ENCODE measurements around the gene RAB3C.
"Not testable (repeated sequence)": the region's sequence is repeated elsewhere in the genome, so short reads cannot be mapped to it uniquely, and the experiment has no call there.

Gene RAB3C

GRCh38 chr5:58548068-58548467, 34.8 kb upstream of the RAB3C start:
- no peak overlapping the region for H3K4me3 ChIP-seq (ENCODE audit: low read depth, low read length)
- DNase-seq (ENCODE audit: low read depth), result no peak
- TF ChIP-seq CTCF (conservative IDR thresholded peaks at IDR 0.05; ENCODE audit: low read depth, low read length), result no peak

- DNase-seq (ENCODE audit: low read depth), result no peak
- no peak overlapping the region for H3K4me3 ChIP-seq (ENCODE audit: low read depth, low read length)
- TF ChIP-seq CTCF (conservative IDR thresholded peaks at IDR 0.05; ENCODE audit: low read depth, low read length), result no peak
Observed at GRCh38 chr5:58551492-58551891, 31.4 kb upstream of the RAB3C start.

DNA sequence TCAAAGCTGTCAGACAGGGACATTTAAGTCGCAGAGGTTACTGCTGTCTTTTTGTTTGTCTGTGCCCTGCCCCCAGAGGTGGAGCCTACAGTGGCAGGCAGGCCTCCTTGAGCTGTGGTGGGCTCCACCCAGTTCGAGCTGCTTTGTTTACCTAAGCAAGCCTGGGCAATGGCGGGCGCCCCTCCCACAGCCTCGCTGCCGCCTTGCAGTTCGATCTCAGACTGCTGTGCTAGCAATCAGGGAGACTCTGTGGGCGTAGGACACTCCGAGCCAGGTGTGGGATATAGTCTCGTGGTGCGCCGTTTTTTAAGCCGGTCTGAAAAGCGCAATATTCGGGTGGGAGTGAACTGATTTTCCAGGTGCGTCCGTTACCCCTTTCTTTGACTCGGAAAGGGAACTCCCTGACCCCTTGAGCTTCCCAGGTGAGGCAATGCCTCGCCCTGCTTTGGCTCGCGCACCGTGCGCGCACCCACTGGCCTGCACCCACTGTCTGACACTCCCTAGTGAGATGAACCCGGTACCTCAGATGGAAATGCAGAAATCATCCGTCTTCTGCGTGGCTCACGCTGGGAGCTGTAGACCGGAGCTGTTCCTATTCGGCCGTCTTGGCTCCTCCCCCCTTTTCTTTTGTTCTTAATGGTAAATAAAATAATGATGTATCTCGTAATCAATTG, 25.1 kb upstream of the RAB3C start:
- H3K4me3 ChIP-seq (ENCODE audit: low read depth, low read length); DNase-seq (ENCODE audit: low read depth): not testable (repeated sequence)

GRCh38 chr5:58563016-58563700, 19.7 kb upstream of the RAB3C start:
- DNase-seq (ENCODE audit: low read depth); H3K4me3 ChIP-seq (ENCODE audit: low read depth, low read length): not testable (repeated sequence)

DNA sequence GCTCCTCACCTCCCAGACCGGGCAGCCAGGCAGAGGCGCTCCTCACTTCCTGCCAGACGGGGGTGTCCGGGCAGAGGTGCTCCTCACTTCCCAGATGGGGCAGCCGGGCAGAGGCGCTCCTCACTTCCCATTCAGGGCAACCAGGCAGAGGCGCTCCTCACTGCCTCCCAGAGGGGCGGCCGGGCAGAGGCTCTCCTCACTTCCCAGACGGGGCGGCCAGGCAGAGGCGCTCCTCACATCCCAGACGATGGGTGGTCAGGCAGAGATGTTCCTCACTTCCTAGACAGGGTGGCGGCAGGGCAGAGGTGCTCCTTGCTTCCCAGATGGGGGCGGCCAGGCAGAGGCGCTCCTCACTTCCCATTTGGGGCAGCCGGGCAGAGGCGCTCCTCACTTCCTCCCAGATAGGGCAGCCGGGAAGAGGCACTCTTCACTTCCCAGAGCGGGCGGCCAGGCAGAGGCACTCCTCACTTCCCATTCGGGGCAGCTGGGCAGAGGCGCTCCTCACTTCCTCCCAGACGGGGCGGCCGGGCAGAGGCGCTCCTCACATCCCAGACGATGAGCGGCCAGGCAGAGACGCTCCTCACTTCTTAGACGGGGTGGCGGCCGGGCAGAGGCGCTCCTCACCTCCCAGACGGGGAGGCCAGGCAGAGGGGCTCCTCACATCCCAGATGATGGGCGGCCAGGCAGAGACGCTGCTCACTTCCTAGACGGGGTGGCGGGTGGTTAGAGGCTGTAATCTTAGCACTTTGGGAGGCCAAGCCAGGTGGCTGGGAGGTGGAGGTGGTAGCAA, 18.6 kb upstream of the RAB3C start:
- not testable (repeated sequence) for DNase-seq (ENCODE audit: low read depth)

GRCh38 chr5:58565033-58565432, 17.8 kb upstream of the RAB3C start:
- no peak for DNase-seq (ENCODE audit: low read depth)
- H3K4me3 ChIP-seq (ENCODE audit: low read depth, low read length), result no peak overlapping the region
- TF ChIP-seq CTCF (conservative IDR thresholded peaks at IDR 0.05; ENCODE audit: low read depth, low read length), result no peak

More for the DNA sequence above, 18.6 kb upstream of the RAB3C start:
- H3K4me3 ChIP-seq (ENCODE audit: low read depth, low read length), result not testable (repeated sequence)

DNA sequence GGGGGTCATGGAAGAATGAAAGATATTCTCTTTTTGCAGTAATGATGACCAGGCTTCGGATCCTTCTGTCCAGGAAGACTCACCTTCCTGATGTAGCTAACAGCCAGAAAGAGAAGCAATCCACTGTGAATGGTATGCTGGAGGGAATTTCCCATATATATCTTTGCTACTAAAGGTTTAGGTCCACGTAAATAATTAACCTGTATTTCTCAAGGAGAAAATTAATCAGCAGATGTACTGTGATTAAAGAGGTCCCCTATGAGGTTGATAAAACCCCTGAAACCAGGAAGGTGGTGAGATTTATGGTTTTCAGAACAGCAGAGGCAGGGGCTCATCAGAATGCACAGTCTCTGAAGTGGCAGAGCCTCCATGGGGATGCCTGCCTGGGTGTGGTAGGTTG, 11.4 kb upstream of the RAB3C start:
- no peak overlapping the region for H3K4me3 ChIP-seq (ENCODE audit: low read depth, low read length)
- no peak for TF ChIP-seq CTCF (conservative IDR thresholded peaks at IDR 0.05; ENCODE audit: low read depth, low read length)
- DNase-seq (ENCODE audit: low read depth), result no peak

DNA sequence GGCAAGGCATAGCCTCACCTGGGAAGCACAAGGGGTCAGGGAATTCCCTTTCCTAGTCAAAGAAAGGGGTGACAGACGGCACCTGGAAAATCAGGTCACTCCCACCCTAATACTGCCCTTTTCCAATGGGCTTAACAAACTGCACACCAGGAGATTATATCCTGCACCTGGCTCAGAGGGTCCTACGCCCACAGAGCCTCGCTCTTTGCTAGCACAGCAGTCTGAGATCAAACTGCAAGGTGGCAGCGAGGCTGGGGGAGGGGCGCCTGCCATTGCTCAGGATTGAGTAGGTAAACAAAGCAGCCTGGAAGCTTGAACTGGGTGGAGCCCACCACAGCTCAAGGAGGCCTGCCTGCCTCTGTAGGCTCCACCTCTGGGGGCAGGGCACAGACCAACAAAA, 9.9 kb upstream of the RAB3C start:
- H3K4me3 ChIP-seq (ENCODE audit: low read depth, low read length); DNase-seq (ENCODE audit: low read depth): not testable (repeated sequence)

DNA sequence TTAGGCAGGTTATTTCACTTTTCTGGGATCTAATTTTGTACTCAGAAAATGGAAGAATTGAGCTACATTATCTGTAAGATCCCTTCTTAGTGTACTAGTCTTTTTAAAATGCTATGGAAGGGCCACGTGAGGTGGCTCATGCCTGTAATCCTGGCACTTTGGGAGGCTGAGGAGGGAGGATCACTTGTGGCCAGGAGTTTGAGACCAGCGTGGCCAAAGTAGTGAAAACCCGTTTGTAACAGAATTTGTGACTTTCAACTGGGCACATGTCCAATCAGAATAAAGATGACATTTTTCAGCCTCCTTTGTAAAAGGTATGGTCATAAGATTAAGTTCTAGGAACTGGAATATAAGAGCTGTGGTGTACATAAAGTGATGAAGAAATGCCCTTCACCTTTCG, 3.1 kb upstream of the RAB3C start:
- no peak for TF ChIP-seq CTCF (conservative IDR thresholded peaks at IDR 0.05; ENCODE audit: low read depth, low read length)
- no peak for DNase-seq (ENCODE audit: low read depth)
- no peak overlapping the region for H3K4me3 ChIP-seq (ENCODE audit: low read depth, low read length)

All from choroid plexus epithelial cell (primary cell).